ENCODE data around the gene INHBB.

DNA sequence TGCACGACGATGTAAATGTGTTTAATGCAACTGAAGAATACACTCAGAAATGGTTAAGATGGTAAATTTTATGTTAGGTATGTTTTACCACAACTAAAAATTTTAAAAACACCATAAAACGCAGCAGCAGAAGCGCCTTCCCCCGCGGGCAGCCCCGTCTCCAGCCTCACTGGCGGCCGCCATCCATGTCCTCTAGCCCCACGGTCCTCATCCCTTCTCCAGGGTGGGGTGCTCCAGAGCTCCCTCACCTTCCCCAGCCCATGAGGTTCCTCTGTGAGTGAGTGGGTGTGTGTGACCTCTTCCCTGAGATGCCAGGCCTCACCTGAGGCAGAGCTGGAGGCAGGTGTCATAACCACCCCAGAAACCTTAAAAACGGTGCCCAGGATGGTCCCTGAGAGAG lies 17.0 kb downstream of the INHBB start:
- TF ChIP-seq, protein P1, sequence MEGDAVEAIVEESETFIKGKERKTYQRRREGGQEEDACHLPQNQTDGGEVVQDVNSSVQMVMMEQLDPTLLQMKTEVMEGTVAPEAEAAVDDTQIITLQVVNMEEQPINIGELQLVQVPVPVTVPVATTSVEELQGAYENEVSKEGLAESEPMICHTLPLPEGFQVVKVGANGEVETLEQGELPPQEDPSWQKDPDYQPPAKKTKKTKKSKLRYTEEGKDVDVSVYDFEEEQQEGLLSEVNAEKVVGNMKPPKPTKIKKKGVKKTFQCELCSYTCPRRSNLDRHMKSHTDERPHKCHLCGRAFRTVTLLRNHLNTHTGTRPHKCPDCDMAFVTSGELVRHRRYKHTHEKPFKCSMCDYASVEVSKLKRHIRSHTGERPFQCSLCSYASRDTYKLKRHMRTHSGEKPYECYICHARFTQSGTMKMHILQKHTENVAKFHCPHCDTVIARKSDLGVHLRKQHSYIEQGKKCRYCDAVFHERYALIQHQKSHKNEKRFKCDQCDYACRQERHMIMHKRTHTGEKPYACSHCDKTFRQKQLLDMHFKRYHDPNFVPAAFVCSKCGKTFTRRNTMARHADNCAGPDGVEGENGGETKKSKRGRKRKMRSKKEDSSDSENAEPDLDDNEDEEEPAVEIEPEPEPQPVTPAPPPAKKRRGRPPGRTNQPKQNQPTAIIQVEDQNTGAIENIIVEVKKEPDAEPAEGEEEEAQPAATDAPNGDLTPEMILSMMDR (IDR thresholded peaks at IDR 0.05) = no peak
- TF ChIP-seq POLR2A (IDR thresholded peaks at IDR 0.05) (no peak), POLR2AphosphoS5 (IDR thresholded peaks at IDR 0.05) (no peak)
